HepG2 (cell line): Measurements from ENCODE around the gene MKNK1. TPM values are rescaled to one million over a fixed set of nuclear protein-coding genes. Genes with fewer than 3 reads are reported as not detected.

Source experiments
- ATAC-seq: fragments of 200-7000 bp; cut with Tn5 transposase; 3 replicates; pipeline ENCODE4 v1.9.1; 2020; ENCODE audit warnings: mild to moderate bottlenecking, moderate library complexity
- BruUV-seq: library from RNA; stranded (reverse); fragments of 400-500 nt; replicated peaks from 2 replicates; lab custom pipeline; 2021; lab: Mats Ljungman, UMichigan
- CTCF ChIA-PET: fragments of 300-600 bp; formaldehyde crosslinking; extraction: SDS; loops from one replicate; lab custom pipeline; 2021; ENCODE audit warnings: low total read pairs, inconsistent platforms, low intra/inter-chr PET ratio; lab: Yijun Ruan, JAX
- POLR2A ChIA-PET: fragments of 350-600 bp; sonication (Branson Sonifier 250); formaldehyde crosslinking; loops from one replicate; lab custom pipeline; 2020; ENCODE audit warnings: antibody characterized with exemption, inconsistent platforms; lab: Yijun Ruan, JAX
- DNase-seq: peaks from one replicate; pipeline ENCODE4 v3.0.0-alpha.2; 2015; ENCODE audit warnings: low spot score
- FAIRE-seq: peaks from 3 replicates; lab custom pipeline; 2011; peaks lifted over from hg19 to GRCh38; lab: Jason Lieb, UNC
- H2AFZ ChIP-seq: one replicate; pipeline ENCODE4 v1.6.1; 2011; ENCODE audit warnings: low read length, inconsistent platforms
- H3K27ac ChIP-seq: fragments of 300-600 bp; 3 replicates; pipeline ENCODE4 v1.8.0; 2011; ENCODE audit warnings: mixed run types, mild to moderate bottlenecking, mixed read lengths, low read length, inconsistent platforms; ENCODE audit not compliant: insufficient read depth; ENCODE audit errors: extremely low read length
- H3K27me3 ChIP-seq, 2 experiments: fragments of 200-600 bp in 1 of 2; 2 replicates in 1 of 2; 3 replicates in 1 of 2; pipeline versions ENCODE4 v1.6.0 to v1.8.0; 2011; ENCODE audit warnings: low read length in 2 of 2, mild to moderate bottlenecking in 2 of 2, moderate library complexity in 2 of 2, inconsistent platforms in 1 of 2; ENCODE audit not compliant: insufficient read depth in 2 of 2, control insufficient read depth in 1 of 2
- H3K36me3 ChIP-seq, 2 experiments: fragments of 200-600 bp in 1 of 2; replicated peaks in 1 of 2; 2 replicates in 1 of 2; 3 replicates in 1 of 2; pipeline versions ENCODE4 v1.5.1 to v1.8.0; 2011; ENCODE audit warnings: low read length in 2 of 2, inconsistent platforms in 1 of 2; ENCODE audit not compliant: insufficient read depth in 2 of 2, control insufficient read depth in 1 of 2
- H3K4me1 ChIP-seq: 2 replicates; pipeline ENCODE4 v1.5.1; 2012; ENCODE audit warnings: low read length, inconsistent platforms; ENCODE audit not compliant: insufficient read depth
- H3K4me2 ChIP-seq: 2 replicates; pipeline ENCODE4 v1.6.0; 2011; ENCODE audit warnings: low read depth, low read length, inconsistent platforms
- H3K4me3 ChIP-seq, 3 experiments: fragments of 200-600 bp in 1 of 3; sonication (generic), shearing (Covaris generic) in 1 of 3; replicated peaks in 1 of 3; 2 replicates each; pipeline ENCODE4 v1.5.1; 2011 to 2016; ENCODE audit warnings: low read length in 3 of 3, inconsistent platforms in 2 of 3, low read depth in 2 of 3, mild to moderate bottlenecking in 2 of 3, control low read depth in 1 of 3, mixed read lengths in 1 of 3; ENCODE audit not compliant: insufficient read depth in 1 of 3
- H3K79me2 ChIP-seq: one replicate; pipeline ENCODE4 v1.6.1; 2011; ENCODE audit warnings: low read length, inconsistent platforms; ENCODE audit not compliant: insufficient read depth
- H3K9ac ChIP-seq: 2 replicates; pipeline ENCODE4 v1.6.0; 2011; ENCODE audit warnings: mild to moderate bottlenecking, low read depth, low read length, inconsistent platforms; ENCODE audit not compliant: insufficient read depth
- H3K9me3 ChIP-seq: 2 replicates; pipeline ENCODE4 v1.5.1; 2012; ENCODE audit warnings: mild to moderate bottlenecking, low read length
- H4K20me1 ChIP-seq: 2 replicates; pipeline ENCODE4 v1.6.0; 2011; ENCODE audit warnings: inconsistent platforms, mild to moderate bottlenecking, low read length, moderate library complexity; ENCODE audit not compliant: insufficient read depth
- AGO2 ChIP-seq: fragments of 200-400 bp; formaldehyde crosslinking; optimal IDR thresholded peaks from 2 replicates; pipeline ENCODE3; 2017; ENCODE audit warnings: mild to moderate bottlenecking, low read depth, low read length, moderate library complexity
- CREB3 ChIP-seq: sonication (generic); formaldehyde crosslinking; IDR thresholded peaks from 2 replicates; pipeline ENCODE4 v1.5.0; 2020; ENCODE audit warnings: missing genetic modification reagents
- FOSL1 ChIP-seq: sonication (generic); formaldehyde crosslinking; IDR thresholded peaks from 2 replicates; pipeline ENCODE4 v1.9.0; 2021; ENCODE audit warnings: missing genetic modification reagents, borderline replicate concordance
- SP4 ChIP-seq: sonication (generic); formaldehyde crosslinking; IDR thresholded peaks from 2 replicates; pipeline ENCODE4 v1.8.1; 2023; ENCODE audit warnings: mild to moderate bottlenecking, missing genetic modification reagents
- ZNF362 ChIP-seq: sonication (generic); formaldehyde crosslinking; IDR thresholded peaks from 2 replicates; pipeline ENCODE4 v1.4.0; 2020; ENCODE audit warnings: missing genetic modification reagents, mild to moderate bottlenecking, borderline replicate concordance
- ZNF510 ChIP-seq: sonication (generic); formaldehyde crosslinking; IDR thresholded peaks from 2 replicates; pipeline ENCODE4 v1.4.0; 2020; ENCODE audit warnings: low read depth, mild to moderate bottlenecking, missing genetic modification reagents
- WGBS: methylation state at CpG from one replicate; pipeline ENCODE4 v1.1.6; 2017; ENCODE audit warnings: low lambda C conversion rate; 5-methylcytosine and 5-hydroxymethylcytosine counted together
- in situ Hi-C: cut with HindIII; loops from 2 replicates; pipeline ENCODE4 v1.10.0; 2017; ENCODE audit warnings: low pct_unique_long_range_greater_than_20kb; ENCODE audit not compliant: extremely low pct_ligation_motif_present
- intact Hi-C: fragments of 100-400 bp; cut with micrococcal nuclease; formaldehyde crosslinking; loops from one replicate; pipeline ENCODE4 v1.10.0; 2022; ENCODE audit not compliant: unreplicated experiment
- polyA plus RNA-seq, 8 experiments: library from polyadenylated mRNA; depleted of rRNA in 3 of 8; stranded (reverse) in 7 of 8; unstranded in 1 of 8; fragments of >200 nt; fragmentation: Illumina TruSeq in 4 of 8; extraction: Trizol in 4 of 8; gene quantifications; 2 replicates each; pipeline versions ENCODE4 v1.2.1 to v1.2.3, GENCODE V29; 2011 to 2016; ENCODE audit warnings: low read depth in 4 of 8, missing spikeins in 1 of 8, mixed read lengths in 1 of 8; ENCODE audit not compliant: insufficient read depth in 1 of 8
- total RNA-seq, 5 experiments: library from RNA; depleted of rRNA; stranded (reverse); fragments of >200 nt; fragmentation: Illumina TruSeq; extraction: Trizol; gene quantifications; 2 replicates each; pipeline ENCODE4 v1.2.3, GENCODE V29; 2016; ENCODE audit warnings: low read depth in 1 of 5
- TF ChIP-seq, protein P1 (sequence below): sonication (generic); formaldehyde crosslinking; IDR thresholded peaks from 2 replicates; pipeline ENCODE4 v1.4.0; 2020; ENCODE audit warnings: missing genetic modification reagents, mild to moderate bottlenecking, borderline replicate concordance
- TF ChIP-seq, protein P2 (sequence below): sonication (generic); formaldehyde crosslinking; IDR thresholded peaks from 2 replicates; pipeline ENCODE4 v1.8.1; 2023; ENCODE audit warnings: missing genetic modification reagents, inconsistent platforms, borderline replicate concordance

Gene MKNK1
- total and polyA plus RNA-seq, 2 of the 13 experiments (the other 11 are each of a cell fraction or from before 2014, with no cell fraction given): 18.5 to 24.1 TPM

- TF ChIP-seq, protein P1, sequence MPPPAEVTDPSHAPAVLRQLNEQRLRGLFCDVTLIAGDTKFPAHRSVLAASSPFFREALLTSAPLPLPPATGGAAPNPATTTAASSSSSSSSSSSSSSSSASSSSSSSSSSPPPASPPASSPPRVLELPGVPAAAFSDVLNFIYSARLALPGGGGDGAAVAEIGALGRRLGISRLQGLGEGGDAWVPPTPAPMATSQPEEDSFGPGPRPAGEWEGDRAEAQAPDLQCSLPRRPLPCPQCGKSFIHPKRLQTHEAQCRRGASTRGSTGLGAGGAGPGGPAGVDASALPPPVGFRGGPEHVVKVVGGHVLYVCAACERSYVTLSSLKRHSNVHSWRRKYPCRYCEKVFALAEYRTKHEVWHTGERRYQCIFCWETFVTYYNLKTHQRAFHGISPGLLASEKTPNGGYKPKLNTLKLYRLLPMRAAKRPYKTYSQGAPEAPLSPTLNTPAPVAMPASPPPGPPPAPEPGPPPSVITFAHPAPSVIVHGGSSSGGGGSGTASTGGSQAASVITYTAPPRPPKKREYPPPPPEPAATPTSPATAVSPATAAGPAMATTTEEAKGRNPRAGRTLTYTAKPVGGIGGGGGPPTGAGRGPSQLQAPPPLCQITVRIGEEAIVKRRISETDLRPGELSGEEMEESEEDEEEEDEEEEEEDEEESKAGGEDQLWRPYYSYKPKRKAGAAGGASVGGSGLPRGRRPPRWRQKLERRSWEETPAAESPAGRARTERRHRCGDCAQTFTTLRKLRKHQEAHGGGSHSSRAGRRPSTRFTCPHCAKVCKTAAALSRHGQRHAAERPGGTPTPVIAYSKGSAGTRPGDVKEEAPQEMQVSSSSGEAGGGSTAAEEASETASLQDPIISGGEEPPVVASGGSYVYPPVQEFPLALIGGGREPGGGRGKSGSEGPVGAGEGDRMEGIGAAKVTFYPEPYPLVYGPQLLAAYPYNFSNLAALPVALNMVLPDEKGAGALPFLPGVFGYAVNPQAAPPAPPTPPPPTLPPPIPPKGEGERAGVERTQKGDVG (CRISPR knock-in tag): no peak
- TF ChIP-seq ZNF510 (CRISPR knock-in tag): no peak
- TF ChIP-seq, protein P2, sequence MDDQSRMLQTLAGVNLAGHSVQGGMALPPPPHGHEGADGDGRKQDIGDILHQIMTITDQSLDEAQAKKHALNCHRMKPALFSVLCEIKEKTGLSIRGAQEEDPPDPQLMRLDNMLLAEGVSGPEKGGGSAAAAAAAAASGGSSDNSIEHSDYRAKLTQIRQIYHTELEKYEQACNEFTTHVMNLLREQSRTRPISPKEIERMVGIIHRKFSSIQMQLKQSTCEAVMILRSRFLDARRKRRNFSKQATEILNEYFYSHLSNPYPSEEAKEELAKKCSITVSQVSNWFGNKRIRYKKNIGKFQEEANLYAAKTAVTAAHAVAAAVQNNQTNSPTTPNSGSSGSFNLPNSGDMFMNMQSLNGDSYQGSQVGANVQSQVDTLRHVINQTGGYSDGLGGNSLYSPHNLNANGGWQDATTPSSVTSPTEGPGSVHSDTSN (CRISPR knock-in tag): no peak
These were observed 9.9 kb upstream of the MKNK1 start (continued) for GRCh38 chr1:46613661-46614603.

DNA sequence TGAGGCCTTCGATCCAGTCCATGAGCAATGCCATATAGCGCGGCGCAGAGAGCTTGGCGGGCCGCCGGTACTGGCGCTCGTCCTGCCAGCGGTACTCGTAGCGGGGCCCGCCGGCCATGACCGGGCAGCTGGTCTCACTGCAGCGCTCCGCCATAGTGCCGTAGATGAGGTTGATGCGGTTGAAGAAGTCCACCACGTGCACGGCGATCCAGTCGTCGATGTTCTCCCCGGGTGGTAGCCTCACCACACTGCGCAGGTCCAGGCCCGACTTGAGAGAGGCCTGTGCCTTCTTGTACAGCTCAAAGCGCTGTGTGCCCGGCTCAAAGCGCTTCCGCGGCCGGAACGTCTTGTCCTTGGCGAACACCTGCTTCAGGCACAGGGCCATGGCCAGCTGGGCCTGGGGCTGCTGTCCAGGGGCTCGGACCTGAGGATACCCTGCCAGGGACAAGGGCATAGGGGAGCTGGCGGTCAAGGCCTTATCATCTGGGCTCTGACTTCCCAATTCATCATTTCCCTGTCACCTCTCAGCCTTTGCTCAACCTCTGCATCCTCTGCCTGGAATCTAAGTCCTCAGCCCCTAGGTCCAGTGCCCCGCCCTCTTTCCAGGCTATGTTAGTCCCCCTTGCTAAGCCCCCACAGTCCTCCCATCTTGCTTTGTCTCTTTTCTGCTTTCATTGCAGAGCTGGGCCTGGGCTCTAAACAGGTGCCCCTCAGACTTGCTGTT is 9.0 kb upstream of the MKNK1 start:
- H2AFZ ChIP-seq: no peak overlapping the region
- no TSS peak for BruUV-seq

More for the DNA sequence above, 9.0 kb upstream of the MKNK1 start:
- ChIA-PET CTCF (no interaction called here), POLR2A (interaction anchor here (6.2 kb wide), 1 partner anchor 8 kb away, joined by 79 read pairs; the partner anchor contains the start of gene MKNK1)
- in situ Hi-C loops: no loop called here
- WGBS: 97% methylated on average over 33 of the region's 38 CpGs
- no peak for TF ChIP-seq FOSL1
- peak; percentile 38 for TF ChIP-seq AGO2
- TF ChIP-seq ZNF362 (CRISPR knock-in tag): no peak
- TF ChIP-seq SP4: no peak
- TF ChIP-seq CREB3: no peak
- Histone ChIP-seq H3K4me2 (no peak overlapping the region), H3K9me3 (no peaks in the 10 kb centered on the region), H3K9ac (no peak overlapping the region), H3K27ac (no peak overlapping the region), H3K36me3 (peaks cover 0 to 4% of the 10 kb centered on the region in 2 experiments; a peak in 1 of 5 replicates), H4K20me1 (no peaks in the 10 kb centered on the region), H3K27me3 (no peaks in the 10 kb centered on the region; a peak in 1 of 5 replicates), H3K4me3 (no peak overlapping the region), H3K4me1 (peaks cover 24% of the 10 kb centered on the region), H3K79me2 (no peaks in the 10 kb centered on the region)
- ATAC-seq (no peak), DNase-seq (no peak), FAIRE-seq (no peak)
- intact Hi-C loops: loop anchor here (10.0 kb wide), 1 partner anchor 52 kb away; the partner anchor contains the start of gene ATPAF1
